Mucosa of descending colon (tissue), 3 donors: ENCODE measurements around the gene DEDD. TPM values are rescaled to one million over a fixed set of nuclear protein-coding genes. Genes with fewer than 3 reads are reported as not detected.

ENCODE experiments used
- ATAC-seq: fragments of 200-7000 bp; cut with Tn5 transposase; one replicate; pipeline ENCODE4 v1.9.1; 2020; ENCODE audit warnings: mild to moderate bottlenecking, moderate library complexity
- DNase-seq, 3 donors: peaks; one replicate each; pipeline ENCODE4 v3.0.0-alpha.2; 2020
- H3K36me3 ChIP-seq: fragments of 200-600 bp; one replicate; pipeline ENCODE4 v1.8.0; 2021; ENCODE audit warnings: low read depth, mild to moderate bottlenecking
- H3K4me1 ChIP-seq: fragments of 200-600 bp; one replicate; pipeline ENCODE4 v1.8.0; 2021; ENCODE audit warnings: low read depth, mild to moderate bottlenecking
- H3K4me3 ChIP-seq: fragments of 200-600 bp; one replicate; pipeline ENCODE4 v1.8.0; 2021; ENCODE audit warnings: mild to moderate bottlenecking
- H3K9me3 ChIP-seq: fragments of 200-600 bp; one replicate; pipeline ENCODE4 v1.8.0; 2021; ENCODE audit warnings: mild to moderate bottlenecking
- CTCF ChIP-seq: fragments of 200-600 bp; IDR thresholded peaks from one replicate; pipeline ENCODE4 v1.8.0; 2022; ENCODE audit warnings: antibody characterized with exemption, mild to moderate bottlenecking
- intact Hi-C, 2 donors: fragments of 100-400 bp; cut with DNase I in 1 of 2; cut with micrococcal nuclease in 1 of 2; formaldehyde crosslinking; loops; one replicate each; pipeline versions ENCODE4 v1.11.0 to v1.11.1; 2022; cut with DNase I, micrococcal nuclease
- total RNA-seq, 3 donors: library from RNA; stranded (reverse); fragmentation: NEBNext Ultra II Directional in 2 of 3; extraction: Animal tissue kit (Norgen Biotek cat#: 25700) in 2 of 3; gene quantifications; one replicate each; pipeline versions ENCODE4 v1.2.1 to v1.2.4, GENCODE V29; 2021 to 2023
- donor health status: DM: no; HTN: no; CAD: no; lungs with moderate emphysema.
- donor health status: DM: no; HTN: no; CAD: no.
- donor health status: DM: no; HTN: yes; CAD: no.

Gene DEDD
- total RNA-seq, 3 donors from 2014 or later: 33.3 to 43.0 (median 37.2) TPM

GRCh38 chr1:161162806-161163205 lies 30.3 kb upstream of the DEDD start:
- Histone ChIP-seq H3K36me3 (peaks cover 5% of the 10 kb centered on the region), H3K9me3 (no peaks in the 10 kb centered on the region), H3K4me1 (peaks cover 29% of the 10 kb centered on the region), H3K4me3 (no peak overlapping the region)
- no peak for DNase-seq
- ATAC-seq: no peak
- intact Hi-C loops: no loop called here
- TF ChIP-seq CTCF: no peak

DNA sequence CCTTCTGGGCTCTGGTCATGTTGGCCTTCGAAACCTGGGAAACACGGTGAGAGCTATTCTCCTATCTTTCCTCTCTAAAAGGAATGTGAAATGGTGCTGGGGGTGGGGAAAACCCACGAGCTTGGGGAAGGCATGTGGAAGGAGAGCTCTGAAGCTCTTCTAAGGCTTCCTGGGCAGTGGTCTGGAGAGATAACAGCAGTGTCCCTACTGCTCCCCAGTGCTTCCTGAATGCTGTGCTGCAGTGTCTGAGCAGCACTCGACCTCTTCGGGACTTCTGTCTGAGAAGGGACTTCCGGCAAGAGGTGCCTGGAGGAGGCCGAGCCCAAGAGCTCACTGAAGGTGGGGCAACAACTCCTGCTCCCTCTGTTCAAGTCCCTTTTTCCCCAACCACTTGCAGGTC lies 29.6 kb upstream of the DEDD start:
- intact Hi-C loops: no loop called here
- Histone ChIP-seq H3K4me1 (peaks cover 26% of the 10 kb centered on the region), H3K9me3 (no peaks in the 10 kb centered on the region), H3K4me3 (no peak overlapping the region), H3K36me3 (peaks cover 5% of the 10 kb centered on the region)
- ATAC-seq: no peak
- DNase-seq: no peak
- no peak for TF ChIP-seq CTCF

DNA sequence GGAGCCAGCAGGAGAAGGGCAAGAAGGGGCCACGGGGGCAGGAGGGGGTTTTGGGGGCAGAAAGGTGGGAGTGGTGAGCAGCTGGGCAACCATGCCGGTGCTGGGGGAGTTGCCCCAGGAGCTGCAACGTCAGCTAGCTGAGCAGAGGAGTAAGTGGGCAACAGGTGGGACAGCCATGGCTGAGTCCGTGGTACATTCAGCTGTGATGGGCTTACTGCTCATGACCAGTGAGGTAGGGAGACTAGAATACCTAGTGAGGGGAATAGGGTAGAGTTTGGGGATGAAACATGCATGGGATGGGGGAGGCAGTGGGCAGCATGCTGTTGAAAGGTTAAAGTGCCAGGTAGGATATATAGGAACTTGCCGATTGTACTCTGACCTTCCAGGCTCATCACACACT lies 29.2 kb upstream of the DEDD start:
- Histone ChIP-seq H3K9me3 (no peaks in the 10 kb centered on the region), H3K4me1 (peaks cover 23% of the 10 kb centered on the region), H3K4me3 (no peak overlapping the region), H3K36me3 (peaks cover 5% of the 10 kb centered on the region)
- intact Hi-C loops: no loop called here
- DNase-seq: no peak
- TF ChIP-seq CTCF: no peak
- no peak for ATAC-seq

DNA sequence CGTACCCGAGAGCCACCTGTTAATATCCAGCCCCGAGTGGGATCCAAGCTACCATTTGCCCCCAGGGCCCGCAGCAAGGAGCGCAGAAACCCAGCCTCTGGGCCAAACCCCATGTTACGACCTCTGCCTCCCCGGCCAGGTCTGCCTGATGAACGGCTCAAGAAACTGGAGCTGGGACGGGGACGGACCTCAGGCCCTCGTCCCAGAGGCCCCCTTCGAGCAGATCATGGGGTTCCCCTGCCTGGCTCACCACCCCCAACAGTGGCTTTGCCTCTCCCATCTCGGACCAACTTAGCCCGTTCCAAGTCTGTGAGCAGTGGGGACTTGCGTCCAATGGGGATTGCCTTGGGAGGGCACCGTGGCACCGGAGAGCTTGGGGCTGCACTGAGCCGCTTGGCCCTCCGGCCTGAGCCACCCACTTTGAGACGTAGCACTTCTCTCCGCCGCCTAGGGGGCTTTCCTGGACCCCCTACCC lies 28.2 kb upstream of the DEDD start:
- Histone ChIP-seq H3K4me3 (no peak overlapping the region), H3K4me1 (peaks cover 23% of the 10 kb centered on the region), H3K9me3 (no peaks in the 10 kb centered on the region), H3K36me3 (no peaks in the 10 kb centered on the region)
- TF ChIP-seq CTCF: no peak
- DNase-seq: no peak
- intact Hi-C loops: no loop called here
- no peak for ATAC-seq

DNA sequence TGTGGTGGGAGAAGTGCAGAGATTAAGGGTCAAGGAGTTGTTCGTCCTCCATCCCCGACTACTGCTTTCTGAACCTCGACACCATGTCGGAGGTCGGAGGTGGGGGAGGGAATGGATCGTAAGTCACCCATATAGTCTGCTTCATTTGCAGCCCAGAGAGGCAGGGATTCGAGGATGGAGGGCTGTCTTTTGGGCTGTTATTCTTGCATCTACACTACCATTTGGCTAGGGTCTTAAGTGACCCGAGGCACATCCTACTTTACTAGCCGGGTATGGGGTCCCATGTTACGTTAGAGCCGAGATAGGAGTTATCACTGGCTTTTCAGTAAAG lies 27.4 kb upstream of the DEDD start:
- H3K4me1 ChIP-seq: peaks cover 22% of the 10 kb centered on the region
- DNase-seq (no peak), ATAC-seq (no peak)
- H3K4me3 ChIP-seq: peak overlapping the region; percentile 79
- no peaks in the 10 kb centered on the region for H3K36me3 ChIP-seq
- intact Hi-C loops: no loop called here
- TF ChIP-seq CTCF: no peak
- H3K9me3 ChIP-seq: no peaks in the 10 kb centered on the region
